SIG-M5 treated with dmso at 0.1 percent for 504 hours (cell line): ENCODE measurements around the gene TCF7L1.

Experiments used
- DNase-seq: peaks from one replicate; lab custom pipeline; 2025; ENCODE audit not compliant: unreplicated experiment; lab: John Stamatoyannopoulos, UW

Gene TCF7L1

DNA sequence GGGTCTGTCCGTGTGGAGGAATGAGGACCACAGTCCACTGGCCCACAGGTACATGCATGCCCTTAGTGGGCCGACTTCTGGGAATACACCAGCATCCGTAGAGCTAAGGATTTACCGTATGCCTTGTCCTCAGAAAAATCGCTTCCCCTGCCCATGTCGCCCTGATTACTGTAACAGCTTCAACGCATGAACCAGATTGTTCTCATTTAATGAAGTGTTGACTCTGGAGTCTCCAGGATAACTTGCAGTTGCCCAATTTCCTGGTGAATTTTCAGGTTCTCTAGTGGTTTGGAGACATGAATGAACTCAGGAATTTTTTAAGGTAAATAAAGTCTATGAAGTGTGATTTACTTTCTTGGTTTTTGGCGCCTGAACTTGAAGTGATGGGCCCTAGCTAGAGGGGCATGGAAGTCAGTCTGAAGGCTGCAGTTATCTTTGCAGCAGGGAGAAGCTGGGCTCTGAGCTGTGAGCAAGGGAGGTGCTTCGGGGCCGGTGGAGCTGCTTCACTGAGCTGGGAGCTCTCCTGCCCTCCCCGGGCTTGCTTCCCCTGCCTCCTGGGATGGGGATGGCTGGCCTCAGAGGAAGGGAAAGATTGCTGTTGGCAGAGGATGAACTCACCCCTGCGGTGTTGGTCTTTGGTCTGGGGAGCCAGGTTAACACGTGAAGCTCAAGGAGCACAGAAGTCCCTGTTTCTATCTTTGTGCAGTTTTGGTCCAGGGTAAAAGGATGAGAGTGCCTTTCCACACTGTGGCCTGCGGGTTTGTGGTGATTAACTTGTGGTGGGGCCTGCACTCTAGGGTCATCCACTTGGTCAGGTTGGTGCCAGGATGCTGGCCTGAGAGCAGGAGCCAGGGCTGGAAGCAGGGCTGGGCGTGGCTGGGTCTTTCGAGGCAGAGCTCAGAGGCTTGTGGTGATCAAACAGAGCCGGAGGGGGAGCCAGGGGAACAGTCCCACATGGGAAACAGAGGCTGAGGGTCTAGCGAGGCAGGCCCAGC is 28.1 kb downstream of the TCF7L1 start:
- no peak for DNase-seq

- DNase-seq, result no peak
These were observed 29.6 kb downstream of the TCF7L1 start for GRCh38 chr2:85162746-85163301.

DNA sequence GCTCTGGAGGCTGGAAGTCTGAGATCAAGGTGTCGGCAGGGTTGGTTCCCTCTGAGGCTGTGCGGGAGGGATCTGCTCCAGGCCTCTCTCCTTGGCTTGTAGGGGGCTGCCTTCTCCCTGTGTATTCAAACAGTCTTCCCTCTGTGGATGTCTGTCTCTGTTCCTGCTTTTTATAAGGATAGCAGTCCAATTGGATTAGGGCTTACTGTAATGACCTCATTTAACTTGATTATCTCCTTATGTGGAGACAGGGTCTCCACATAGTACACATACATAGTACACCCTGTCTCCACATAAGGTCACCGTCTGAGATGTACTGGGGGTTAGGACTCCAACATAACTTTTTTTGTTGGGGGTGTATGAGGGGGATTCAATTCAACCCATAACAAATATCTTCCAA is 30.5 kb downstream of the TCF7L1 start:
- no peak for DNase-seq

GRCh38 chr2:85164145-85164569 is 31.0 kb downstream of the TCF7L1 start:
- DNase-seq, result no peak

DNA sequence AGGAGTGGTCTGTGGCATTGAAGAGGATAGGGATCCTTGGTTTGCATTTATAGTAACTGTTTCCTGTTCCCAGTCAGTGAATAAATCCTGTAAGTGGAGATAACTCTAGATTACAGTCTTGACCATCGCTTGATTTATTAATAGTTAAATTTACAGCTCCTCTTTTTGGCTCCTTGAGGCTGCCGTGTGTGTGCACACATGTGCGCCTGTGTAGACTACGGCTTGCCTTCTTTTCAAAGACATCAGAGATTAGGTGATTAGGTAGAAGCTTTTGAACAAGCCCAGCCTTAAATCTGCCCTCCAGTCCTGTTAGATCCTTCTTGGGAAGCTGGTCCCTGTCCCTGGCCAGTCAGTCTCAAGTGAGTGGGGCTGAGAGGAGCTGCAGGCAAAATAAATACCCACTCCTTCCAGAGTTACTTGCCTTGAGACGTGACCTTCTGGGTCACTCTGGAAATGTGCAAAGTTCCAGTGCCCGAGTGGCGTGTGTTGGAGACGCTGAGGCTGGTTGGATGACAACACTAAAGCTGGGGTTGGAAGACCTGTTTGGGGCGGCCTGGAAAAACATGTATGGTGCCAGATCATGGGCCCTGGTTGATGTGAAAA is 32.0 kb downstream of the TCF7L1 start:
- DNase-seq, result no peak

DNA sequence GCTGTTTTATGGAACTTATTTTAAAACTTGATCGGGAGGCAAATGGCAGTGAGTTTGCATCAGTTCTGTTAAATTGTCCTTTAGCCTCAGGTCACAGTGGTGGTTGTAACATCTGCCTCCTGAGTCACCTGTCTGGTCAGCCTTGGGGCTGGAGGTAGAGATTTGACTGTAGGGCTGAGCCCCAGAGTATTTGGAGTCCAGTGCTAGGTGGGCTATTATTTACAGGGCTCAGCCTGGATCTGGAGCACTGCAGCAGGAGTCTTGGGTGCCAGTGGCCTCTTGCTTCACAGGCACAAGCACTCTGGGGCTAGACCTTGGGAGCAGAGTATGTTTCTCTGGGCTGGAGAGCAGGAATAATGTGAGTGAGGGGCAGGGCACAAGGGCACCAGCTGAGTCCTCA is 32.8 kb downstream of the TCF7L1 start:
- DNase-seq, result no peak

DNA sequence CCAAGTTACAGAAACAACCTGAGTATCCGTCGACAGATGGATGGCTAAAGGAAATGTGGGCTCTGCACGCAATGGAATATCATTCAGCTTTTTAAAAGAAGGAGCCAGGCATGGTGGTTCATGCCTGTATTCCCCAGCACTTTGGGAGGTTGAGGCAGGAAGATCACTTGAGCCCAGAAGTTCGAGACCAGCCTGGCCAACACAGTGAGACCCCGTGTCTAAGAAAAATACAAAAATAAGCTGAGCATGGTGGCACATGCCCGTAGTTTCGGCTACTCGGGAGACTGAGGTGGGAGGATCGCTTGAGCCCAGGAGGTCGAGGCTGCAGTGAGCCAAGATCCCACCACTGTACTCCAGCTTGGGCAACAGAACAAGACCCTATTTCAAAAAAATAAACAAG is 34.3 kb downstream of the TCF7L1 start:
- no peak for DNase-seq

GRCh38 chr2:85168942-85169341 is 35.8 kb downstream of the TCF7L1 start:
- no peak for DNase-seq

DNA sequence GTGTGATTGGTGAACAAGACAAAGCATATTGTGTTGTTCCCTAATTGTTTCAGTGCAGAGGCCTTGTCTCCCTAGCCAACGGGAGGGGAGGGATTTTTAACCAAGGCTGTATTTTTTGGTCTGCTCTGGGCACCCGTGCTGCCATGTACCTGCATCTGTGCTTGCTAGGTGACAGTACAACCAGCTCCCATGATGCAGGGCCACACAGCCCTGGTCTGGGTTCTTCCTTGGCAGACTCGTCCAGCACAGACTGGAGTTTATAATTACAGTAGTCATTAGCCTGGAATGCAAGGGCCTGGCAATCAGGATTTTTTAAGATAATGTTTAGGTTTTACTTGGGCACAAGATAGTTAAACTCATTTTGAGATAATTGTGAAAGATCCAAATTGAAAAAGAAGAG is 36.4 kb downstream of the TCF7L1 start:
- DNase-seq, result no peak

- DNase-seq, result no peak
These were observed 37.8 kb downstream of the TCF7L1 start for GRCh38 chr2:85170938-85171475.

DNA sequence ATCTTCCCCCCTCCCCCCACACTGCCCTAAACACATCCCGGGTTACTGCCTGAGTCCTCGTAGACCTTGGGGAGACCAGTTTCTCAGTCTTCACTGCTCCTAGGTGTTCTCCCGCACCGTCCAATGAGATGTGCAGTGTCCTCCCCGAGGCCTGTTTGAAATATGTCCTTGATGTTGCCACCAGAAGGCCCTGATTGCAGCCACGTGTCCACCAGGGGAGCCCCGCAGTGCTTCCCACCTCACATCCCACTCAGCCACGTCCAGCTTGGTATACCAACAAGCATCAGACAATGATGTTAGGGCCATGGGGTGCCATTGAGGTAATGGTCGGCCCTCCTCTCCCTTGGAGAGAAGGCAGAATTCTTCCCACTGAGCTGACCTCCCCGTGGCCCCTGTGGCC is 38.7 kb downstream of the TCF7L1 start:
- no peak for DNase-seq

- DNase-seq, result peak; percentile 36
These were observed 40.7 kb downstream of the TCF7L1 start for GRCh38 chr2:85173909-85174308.

DNA sequence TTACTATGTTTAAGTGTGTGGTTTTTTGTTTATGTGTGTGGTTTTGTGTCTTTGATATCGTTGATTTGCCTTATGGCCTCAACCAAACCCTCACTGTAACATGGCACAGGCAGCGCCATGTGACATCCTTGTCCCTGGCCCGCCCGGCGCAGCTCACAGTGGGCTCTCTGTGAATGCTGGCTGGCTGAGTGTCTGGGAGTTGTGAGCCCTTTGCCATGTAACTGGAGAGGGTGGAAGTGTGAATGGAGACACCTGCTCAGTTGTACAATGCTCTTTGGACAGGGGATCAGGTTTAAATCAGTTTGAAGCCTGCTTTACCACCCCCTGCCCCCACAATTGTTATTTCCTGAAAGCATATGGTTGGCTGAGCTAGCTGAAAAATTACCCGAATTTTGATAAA is 41.8 kb downstream of the TCF7L1 start:
- DNase-seq, result no peak

DNA sequence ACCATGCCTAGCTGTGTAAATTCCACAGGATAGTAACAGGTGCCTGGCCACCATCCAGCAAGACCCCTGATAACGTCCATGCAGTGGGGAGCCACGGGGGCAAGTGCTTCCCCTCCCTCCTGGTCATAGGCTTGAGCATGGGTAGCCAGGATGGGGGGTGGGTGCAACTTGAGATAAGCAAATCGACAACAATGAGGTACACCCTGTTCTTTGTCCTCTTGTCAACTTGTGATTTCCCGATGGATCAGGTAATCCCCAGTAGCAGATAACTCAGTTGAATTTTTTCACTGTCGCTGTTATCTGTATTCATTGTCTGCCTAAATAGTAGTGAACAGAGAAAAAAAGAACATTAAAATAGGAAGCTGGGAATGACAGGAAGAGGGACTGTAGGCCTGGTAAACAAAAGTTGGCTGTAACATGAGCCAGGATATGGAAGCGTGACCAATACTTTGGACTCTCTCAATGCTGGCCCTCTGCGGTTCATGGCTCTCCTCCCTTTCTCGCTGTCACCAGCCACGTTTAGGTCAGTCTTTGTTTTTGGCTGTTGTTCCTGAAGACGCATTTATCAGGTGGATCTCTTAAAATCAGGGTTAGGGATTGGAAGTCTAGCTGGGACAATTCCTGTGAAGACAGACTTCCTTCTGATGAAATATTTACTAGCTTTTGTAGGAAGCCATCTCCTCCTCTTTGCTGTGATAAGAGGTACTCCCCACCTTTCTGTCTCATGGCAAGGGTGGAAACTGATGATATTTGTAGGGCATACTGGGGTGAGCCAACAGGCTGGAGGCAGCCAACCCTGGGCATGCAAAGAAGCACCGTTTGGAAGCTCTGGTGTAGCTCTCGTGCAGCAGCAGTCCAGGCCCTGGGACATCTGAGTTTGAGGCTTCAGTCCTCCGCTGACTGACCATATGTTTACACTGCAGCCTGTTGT is 42.4 kb downstream of the TCF7L1 start:
- no peak for DNase-seq

GRCh38 chr2:85177031-85177824 is 44.0 kb downstream of the TCF7L1 start:
- DNase-seq, result no peak

- DNase-seq, result no peak
These were observed 45.0 kb downstream of the TCF7L1 start for GRCh38 chr2:85178154-85178553.

DNA sequence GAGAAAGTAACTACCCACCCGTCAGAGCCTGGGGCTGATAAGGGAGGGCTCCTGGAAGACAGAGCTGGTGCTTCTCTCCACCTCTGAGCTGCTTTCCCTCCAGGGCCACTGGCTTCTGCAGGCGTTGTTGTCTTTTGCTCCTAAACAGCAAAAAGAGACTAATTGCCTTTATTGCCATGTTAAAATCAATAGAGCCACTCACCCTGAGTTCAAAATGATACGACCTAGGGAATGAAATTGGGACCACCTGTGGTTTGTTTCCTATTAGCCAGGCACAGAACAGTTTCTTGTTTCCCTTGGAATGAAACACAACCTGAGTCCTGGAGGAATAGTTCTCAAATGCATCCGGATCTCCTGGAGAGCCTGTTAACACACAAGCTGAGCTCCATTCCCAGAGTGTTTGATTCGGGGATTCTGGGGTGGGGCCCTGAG is 45.8 kb downstream of the TCF7L1 start:
- DNase-seq, result no peak

GRCh38 chr2:85179541-85179940 is 46.3 kb downstream of the TCF7L1 start:
- no peak for DNase-seq

- DNase-seq, result no peak
These were observed 47.3 kb downstream of the TCF7L1 start for GRCh38 chr2:85180322-85181133.
